Measurements from ENCODE around the gene CACNA1E.

DNA sequence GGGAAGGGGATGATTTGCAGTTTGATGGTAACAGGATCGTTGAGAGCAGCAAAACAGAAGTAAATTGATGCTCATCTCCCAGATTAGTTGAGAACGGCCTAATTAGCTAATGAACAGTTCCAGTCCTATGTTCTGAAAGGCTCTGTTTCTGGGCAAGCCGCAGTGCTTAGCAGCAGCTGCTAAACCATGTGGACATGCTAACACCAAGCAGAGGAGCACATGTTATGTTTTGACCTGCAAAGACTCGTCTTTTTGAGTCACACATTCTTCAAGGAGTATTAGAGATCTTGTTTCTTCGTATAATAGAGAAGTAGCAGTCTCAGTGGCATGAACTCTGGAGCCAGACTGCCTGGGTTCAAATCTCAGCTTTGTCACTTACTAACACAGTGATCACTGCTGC lies 58.1 kb downstream of the CACNA1E start:
- TF ChIP-seq CTCF (IDR thresholded peaks at IDR 0.05; ENCODE audit: insufficient read depth, low read length, poor library complexity, severe bottlenecking) (no peak), EZH2phosphoT487 (conservative IDR thresholded peaks at IDR 0.05; ENCODE audit: low read length) (no peak)

All from SU-DHL-6 (cell line).